IPS-NIHi7 (cell line): ENCODE data around the gene DHX38.
A peak's percentile ranks its signal among the peaks of the same experiment; 100 is the strongest.
"Not testable (repeated sequence)": the region's sequence is repeated elsewhere in the genome, so short reads cannot be mapped to it uniquely, and the experiment has no call there.

ENCODE experiments used
- DNase-seq: peaks from one replicate; pipeline ENCODE4 v3.0.0; 2012; ENCODE audit warnings: mixed read lengths; ENCODE audit errors: extremely low spot score

DHX38 gene

DNA sequence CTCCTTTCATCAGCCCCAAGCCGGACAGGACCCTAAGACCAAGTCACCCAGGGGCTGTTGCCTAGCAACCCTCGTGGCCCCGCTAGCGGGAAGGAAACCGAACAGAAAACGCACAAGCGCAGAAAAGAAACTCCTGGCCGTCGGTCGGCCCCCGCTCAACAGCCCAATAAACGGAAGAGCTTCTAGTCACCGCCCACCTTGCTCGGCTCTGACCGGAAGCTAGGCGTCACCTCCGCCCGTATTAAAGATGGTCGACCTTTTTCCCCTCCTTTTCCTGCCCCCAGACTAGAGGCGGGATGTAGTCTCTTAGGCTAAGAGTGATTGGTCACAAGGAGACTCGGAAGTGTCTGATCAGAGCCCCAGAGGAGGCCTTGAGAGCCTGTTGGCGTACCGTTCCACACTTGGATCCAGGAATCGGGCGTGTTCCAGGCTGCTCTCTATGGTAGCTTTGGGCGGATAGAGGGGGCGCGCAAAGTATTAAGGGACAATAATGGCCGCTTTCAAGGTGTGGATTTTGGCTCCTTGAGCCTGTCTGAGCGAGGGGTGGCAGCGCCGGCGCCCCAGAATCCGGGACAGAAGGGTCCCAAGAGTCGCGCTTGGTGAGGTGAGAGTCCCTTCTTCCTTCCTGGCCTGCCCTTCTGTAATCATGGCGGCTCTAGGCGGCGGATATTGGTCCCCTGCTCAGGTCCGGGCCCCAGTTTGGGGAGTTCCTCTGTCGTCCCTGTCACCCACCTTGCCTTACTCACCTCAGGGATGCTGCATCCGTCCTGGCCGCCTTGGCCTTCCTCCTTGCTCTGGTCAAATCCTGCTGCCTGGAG, at the start of gene DHX38, which contains the start of gene TXNL4B:
DHX38 (plus strand) TSS at position 400 of the 818 bp plus-strand sequence. CDS start 2,311 bp downstream, outside the sequence.
TXNL4B (minus strand) TSS at position 173 of the 818 bp plus-strand sequence. CDS start 2,871 bp downstream, outside the sequence.
- DNase-seq, result peak; percentile 99

DNA sequence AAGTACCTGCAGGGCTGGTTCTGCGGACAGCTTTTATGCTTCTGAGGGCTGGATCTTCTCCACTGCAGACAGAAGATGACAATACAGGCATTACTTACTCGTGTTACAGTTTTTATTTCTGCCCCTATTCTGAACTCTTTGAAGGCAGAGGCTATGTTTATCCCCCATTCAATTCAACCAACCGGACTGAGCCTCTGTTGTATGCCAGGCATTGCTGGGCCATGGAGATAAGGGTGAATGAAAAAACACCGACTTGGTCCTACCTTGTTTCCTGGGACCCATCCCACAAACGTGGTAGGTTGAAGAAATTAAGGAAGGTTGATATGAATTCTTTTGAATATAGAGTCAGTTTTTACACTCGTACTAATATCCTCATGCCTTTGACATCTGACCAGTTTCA, 49.4 kb upstream of the DHX38 start:
- no peak for DNase-seq

DNA sequence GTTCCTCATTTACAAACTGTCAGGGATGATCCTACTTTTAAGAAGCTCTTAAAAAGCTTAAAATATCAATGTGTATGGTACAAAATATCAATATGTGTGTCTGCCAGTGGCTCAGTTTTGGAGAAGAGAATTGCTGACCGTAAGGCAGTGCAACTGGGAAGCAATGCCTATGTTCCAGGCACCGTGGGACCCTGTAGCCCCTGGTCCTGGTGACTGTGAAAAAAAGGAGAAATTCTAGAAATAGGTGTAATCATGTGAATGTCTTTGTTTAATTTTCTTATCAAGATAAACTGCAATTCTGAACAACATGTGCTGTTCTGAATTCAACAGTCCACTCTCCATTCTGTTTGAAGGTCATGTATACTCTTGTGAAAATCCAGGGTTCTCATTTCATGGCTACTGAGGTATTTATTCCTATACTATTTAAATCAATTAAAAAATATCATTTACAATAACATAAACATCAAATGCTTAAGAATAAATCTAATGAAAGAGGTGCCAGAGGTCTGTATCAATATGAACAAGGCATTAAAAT, 48.8 kb upstream of the DHX38 start:
- no peak for DNase-seq

DNA sequence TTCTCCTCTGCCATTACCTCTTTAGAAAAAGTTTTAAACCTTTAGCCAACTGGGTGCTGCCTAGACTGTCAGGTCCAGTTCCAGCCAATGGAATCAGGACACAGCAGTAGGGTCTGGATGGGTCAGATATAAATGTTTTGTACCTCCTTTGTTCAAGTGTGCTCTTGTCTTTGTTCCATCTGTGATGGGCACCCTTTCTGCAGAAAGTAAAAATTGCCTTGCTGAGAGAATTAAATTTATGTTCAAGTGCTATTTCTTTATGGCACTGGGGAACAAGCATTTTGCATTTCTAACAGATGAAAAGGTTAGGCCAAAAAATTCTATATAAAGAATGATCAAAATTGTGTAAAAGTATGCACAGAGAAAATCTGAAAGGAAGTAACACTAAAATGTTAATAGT, 44.5 kb upstream of the DHX38 start:
- no peak for DNase-seq

DNA sequence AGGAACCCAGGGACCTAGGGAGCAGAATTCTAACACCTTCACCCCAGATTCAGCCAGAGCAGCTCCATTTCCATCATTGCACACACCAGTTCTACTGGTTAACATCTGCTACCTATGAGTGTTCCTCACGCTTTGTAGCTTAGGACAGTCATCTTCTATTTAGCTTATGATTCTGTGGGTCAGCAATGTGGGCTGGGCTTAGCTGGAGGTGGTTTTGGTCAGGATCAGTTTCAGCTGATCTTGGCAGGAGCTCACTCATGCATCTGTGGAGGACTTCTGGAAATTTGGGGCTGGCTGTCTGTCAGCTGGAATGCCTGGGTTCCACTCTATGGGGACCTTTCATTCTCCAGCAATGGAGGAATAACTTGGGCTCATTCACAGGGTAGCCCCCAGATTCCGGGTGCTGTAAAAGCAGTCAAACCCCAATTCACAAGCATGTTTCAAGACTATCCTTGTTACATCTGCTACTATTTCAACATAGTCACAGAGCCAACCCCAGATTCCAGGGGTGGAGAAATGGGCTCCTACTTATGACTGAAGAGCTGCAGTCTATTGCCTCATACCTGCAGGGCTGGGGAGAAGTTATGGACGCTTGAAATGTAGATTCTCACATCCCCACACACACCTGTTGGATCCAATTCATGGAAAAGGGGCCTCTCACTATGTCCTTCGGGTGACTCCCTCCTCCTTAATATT, 42.7 kb upstream of the DHX38 start:
- DNase-seq, result no peak

DNA sequence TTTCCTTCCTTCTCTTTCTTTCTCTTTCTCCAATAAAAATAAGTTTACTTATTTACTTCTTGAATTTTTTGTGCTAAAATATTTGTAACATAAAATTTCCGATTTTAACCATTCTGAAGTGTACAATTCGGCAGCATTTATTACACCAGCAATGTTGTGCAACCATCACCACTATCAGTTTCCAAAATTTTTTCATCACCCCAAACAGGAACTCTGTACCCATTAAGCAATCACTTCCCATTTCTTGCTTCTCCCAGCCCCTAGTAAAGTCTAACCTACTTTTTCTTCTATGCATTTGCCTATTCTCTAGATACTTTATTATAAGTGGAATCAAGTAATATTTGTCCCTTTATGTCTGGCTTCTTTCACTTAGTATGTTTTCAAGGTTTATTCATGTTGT, 41.8 kb upstream of the DHX38 start:
- DNase-seq, result no peak

DNA sequence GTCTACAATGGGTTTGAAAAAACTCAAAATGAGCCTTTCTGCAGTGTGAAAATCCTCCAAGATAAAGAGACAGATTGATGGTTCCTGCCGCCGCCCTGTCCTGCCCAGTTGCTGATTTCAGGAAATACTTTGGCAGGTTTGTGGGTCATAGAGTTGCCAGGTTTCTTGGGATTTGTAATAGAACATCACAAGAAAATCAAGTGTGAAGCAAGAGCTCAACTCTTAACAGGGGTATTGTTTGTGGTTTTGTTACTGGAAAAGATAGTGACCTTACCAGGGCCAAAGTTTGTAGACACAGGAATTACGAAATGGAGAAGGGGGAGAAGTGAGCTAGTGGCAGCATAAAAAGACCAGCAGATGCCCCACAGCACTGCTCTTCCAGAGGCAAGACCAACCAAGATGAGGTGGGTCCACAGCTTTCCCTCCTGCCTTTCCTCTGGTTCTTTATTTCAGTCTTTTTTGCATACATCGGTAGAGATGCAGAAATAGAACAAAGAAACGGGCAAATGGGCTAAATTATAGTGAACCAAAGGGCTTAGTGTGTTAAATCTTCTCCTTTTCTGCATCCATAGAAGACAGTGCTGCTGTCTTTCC, 39.3 kb upstream of the DHX38 start, which contains the start of gene HP:
HP (plus strand) TSS at position 252 of the 594 bp plus-strand sequence; CDS start at position 400, 148 bp downstream.
- DNase-seq, result not testable (repeated sequence)

DNA sequence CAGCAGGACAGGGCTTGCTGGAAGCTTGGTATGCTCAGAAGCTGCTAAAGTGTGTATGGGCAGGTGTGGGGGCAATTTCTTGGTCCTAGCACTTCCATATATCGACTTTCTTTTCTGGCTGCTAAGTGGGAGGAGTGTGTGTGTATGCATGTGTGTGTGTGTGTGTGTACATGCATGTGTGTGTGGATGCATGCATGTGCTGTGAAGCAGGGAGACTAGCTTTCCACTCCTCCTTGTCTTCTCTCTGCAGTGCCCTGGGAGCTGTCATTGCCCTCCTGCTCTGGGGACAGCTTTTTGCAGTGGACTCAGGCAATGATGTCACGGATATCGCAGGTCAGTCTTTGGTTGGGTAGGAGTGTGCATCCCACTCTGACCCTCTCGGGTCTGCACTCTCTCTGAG, 37.7 kb upstream of the DHX38 start:
- no peak for DNase-seq

DNA sequence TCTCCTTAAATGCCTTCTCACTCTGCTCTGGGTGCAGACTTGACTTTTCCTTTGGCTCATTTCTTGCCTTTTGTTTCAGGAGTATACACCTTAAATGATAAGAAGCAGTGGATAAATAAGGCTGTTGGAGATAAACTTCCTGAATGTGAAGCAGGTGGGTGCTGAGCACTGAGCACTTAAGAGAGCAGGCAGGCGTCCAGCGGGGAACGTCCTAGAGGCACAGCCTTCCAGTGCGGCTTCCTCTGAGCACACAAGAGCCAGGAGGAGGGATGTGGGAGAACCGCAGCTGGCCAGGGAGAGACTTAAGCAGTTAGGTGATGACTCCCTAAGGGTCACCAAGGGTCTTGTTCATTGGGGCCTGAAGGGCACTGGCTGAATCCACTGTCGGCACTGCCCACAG, 36.3 kb upstream of the DHX38 start:
- not testable (repeated sequence) for DNase-seq

DNA sequence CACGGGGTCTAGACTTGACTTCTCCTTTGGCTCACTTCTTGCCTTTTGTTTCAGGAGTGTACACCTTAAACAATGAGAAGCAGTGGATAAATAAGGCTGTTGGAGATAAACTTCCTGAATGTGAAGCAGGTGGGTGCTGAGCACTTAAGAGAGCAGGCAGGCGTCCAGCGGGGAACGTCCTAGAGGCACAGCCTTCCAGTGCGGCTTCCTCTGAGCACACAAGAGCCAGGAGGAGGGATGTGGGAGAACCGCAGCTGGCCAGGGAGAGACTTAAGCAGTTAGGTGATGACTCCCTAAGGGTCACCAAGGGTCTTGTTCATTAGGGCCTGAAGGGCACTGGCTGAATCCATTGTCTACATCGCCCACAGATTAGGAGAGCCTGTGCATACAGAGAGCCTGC, 34.6 kb upstream of the DHX38 start:
- DNase-seq, result not testable (repeated sequence)

DNA sequence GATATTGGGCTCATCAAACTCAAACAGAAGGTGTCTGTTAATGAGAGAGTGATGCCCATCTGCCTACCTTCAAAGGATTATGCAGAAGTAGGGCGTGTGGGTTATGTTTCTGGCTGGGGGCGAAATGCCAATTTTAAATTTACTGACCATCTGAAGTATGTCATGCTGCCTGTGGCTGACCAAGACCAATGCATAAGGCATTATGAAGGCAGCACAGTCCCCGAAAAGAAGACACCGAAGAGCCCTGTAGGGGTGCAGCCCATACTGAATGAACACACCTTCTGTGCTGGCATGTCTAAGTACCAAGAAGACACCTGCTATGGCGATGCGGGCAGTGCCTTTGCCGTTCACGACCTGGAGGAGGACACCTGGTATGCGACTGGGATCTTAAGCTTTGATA, 33.2 kb upstream of the DHX38 start:
- DNase-seq, result no peak

DNA sequence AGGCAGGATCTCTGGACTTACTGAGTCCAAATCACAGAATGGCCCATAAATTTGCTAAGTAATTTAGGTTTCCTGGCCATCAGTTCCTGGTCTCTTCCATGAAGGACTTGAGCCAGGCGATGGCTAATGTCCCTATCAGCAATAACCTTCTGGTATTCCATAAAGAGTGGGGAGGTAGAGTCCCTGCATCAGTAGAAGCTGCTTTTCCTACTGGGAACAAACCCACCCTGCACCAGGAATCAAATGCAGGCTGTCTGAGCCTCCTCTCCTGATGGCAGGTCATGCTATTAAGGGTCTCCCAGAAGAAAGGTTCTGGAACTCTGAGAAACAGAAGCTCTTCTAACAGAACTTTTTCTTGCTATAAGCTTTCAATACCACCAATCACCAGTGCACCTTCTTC, 32.1 kb upstream of the DHX38 start:
- DNase-seq, result no peak

DNA sequence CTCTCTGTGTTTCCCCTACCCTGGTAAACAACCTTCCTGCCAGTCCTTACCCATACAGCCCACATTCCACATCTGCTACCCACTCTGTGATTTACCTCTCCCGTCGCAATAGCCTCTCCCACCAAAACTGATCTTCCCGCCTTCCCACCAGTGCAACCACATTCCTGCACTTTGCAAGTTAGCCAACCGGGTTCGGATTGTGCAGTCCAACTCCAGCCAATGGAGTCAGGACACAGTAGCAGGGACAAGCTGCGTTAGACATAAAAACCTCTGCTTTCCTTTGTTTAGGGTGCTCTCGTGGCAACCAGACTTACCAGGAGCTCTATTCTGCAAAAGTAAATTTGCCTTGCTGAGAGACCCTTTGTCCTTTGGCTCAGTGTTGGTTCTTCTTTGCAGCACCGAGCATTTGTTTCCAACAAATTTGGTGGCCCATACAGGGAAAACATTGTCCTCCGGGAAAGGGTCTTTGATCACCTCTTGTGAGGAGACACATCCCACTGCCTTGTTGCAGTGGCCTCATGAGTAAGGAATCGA, 29.2 kb upstream of the DHX38 start:
- no peak for DNase-seq

DNA sequence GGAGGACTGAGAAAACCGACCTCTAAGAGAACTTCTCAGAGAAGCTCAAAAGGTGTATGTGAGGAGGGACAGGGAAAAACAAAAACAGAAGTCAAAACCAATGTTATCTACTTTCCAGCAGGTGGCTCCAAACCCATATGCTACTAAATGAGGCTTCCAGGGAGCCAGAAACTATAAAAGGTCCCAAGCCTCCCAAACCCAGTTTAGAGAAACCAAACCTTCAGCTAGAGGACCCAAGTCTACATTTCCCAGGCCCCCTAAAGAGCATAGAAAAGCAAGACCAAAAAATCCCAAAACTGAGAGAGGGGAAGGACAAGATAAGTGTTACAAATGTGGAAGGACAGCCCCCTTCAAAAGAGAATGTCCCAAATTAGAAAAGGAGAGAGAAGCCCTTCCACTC, 26.9 kb upstream of the DHX38 start:
- DNase-seq, result peak; percentile 65

DNA sequence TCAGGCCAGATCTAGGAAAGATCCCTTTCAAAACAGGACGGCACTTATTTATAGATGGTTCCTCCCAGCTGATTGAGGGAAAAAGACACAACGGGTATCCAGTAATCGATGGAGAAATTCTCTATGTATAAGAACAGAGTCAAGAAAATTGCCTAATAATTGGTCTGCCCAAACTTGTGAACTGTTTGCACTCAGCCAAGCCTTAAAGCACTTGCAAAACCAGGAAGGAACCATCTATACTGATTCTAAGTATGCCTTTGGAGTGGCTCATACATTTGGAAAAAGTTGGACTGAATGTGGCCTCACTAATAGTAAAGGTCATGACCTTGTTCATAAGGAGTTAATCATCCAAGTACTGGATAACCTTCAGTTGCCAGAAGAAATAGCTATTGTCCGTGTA, 24.7 kb upstream of the DHX38 start:
- no peak for DNase-seq

DNA sequence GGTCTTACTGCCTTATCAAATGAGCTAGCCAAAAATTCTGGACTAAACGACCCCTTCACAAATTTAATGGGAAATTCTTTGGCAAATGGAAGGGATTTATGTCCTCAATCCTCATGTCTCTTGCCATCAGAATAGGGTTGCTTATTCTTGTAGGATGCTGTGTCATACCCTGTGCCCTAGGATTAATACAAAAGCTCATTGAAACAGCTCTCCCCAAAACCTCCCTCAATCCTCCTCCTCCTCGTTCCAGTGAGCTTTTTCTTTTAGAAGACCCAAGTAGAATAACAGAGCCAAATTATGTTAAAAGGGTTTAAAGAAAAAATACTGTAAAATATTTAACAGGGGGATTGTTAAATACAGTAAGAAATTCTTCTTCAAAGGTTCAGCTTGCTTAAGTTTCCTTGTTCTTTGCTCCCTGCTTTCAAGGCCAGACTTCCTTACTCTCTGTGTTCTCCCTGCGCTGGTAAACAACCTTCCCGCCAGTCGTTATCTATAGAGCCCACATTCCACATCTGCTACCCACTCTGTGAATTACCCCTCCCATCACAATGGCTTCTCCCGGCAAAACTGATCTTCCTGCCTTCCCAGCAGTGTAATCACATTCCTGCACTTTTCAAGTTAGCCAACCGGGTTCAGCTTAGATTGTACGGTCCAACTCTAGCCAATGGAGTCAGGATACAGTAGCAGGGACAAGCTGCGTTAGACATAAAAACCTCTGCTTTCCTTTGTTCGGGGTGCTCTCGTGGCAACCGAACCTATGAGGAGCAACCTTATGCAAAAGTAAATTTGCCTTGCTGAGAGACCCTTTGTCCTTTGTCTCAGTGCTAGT, 20.9 kb upstream of the DHX38 start:
- no peak for DNase-seq

DNA sequence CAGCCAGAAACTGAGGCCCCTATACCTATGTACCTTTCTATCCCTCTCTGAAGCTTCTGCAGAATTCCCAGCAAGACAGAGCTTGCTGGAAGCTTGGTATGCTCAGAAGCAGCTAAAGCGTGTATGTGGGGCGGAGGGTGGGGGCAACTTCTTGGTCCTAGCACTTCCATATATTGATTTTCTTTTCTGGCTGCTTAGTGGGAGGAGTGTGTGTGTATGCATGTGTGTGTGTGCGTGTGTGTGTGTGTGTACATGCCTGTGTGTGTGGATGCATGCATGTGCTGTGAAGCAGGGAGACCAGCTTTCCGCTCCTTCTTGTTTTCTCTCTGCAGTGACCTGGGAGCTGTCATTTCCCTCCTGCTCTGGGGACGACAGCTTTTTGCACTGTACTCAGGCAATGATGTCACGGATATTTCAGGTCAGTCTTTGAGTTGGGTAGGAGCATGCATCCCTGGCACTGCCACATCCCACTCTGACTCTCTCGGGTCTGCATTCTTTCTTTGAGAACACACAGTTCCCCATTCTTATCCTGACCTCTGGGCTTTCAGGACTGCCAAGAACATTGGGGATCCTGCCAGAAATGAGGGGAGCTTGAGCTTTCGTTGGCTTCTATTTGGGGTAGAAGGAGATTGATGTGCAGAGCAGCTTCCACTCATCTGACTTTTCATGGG, 20.0 kb upstream of the DHX38 start:
- no peak for DNase-seq

DNA sequence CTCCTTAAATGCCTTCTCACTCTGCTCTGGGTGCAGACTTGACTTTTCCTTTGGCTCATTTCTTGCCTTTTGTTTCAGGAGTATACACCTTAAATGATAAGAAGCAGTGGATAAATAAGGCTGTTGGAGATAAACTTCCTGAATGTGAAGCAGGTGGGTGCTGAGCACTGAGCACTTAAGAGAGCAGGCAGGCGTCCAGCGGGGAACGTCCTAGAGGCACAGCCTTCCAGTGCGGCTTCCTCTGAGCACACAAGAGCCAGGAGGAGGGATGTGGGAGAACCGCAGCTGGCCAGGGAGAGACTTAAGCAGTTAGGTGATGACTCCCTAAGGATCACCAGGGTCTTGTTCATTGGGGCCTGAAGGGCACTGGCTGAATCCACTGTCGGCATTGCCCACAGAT, 18.6 kb upstream of the DHX38 start:
- not testable (repeated sequence) for DNase-seq

DNA sequence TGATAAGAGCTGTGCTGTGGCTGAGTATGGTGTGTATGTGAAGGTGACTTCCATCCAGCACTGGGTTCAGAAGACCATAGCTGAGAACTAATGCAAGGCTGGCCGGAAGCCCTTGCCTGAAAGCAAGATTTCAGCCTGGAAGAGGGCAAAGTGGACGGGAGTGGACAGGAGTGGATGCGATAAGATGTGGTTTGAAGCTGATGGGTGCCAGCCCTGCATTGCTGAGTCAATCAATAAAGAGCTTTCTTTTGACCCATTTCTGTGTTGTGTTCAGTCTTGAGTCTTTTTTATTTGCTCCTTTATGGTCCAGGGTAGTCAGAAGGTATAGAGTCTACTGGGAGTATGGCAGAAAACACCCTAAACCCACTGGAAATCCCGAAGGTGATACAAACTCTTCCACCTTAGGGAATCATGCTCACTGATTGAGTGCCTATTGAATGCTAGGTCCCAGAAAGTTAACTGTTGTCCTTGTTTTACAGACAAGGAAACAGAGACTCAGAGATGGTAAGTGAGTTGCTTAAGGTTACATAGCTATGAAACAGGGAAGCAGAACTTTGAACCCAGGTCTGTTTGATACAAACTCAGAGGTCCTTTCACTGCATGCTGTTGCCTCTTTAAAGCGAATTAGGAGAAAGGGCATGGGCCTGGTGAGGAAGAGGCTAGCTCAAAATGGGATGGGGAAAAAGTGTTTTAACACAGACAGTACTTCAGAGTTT, 16.5 kb upstream of the DHX38 start:
- DNase-seq, result not testable (repeated sequence)
